IMR-90 (cell line): ENCODE data around the gene ARL8B. TPM values are rescaled to one million over a fixed set of nuclear protein-coding genes. Genes with fewer than 3 reads are reported as not detected.

Experiments
- ATAC-seq: fragments of 200-7000 bp; cut with Tn5 transposase; 2 replicates; pipeline ENCODE4 v1.9.1; 2020; ENCODE audit warnings: low read depth, mild to moderate bottlenecking, moderate library complexity
- BruUV-seq: library from RNA; stranded (reverse); fragments of 400-500 nt; replicated peaks from 2 replicates; lab custom pipeline; 2021; lab: Mats Ljungman, UMichigan
- CTCF ChIA-PET: fragments of 300-600 bp; formaldehyde crosslinking; extraction: SDS; loops from one replicate; lab custom pipeline; 2021; ENCODE audit warnings: antibody characterized with exemption; lab: Yijun Ruan, JAX
- POLR2A ChIA-PET: fragments of 300-600 bp; sonication (Branson Sonifier 250); formaldehyde crosslinking; loops from one replicate; lab custom pipeline; 2022; ENCODE audit warnings: antibody characterized with exemption; ENCODE audit not compliant: unreplicated experiment; lab: Charles Lee
- DNase-seq: peaks from one replicate; pipeline ENCODE4 v3.0.0; 2013
- H2AFZ ChIP-seq: replicated peaks from 2 replicates; pipeline ENCODE3; 2013; ENCODE audit warnings: low read length, mild to moderate bottlenecking; ENCODE audit not compliant: poor library complexity
- H2AK5ac ChIP-seq: 2 replicates; pipeline ENCODE4 v1.6.1; 2013; ENCODE audit warnings: low read depth, low read length, inconsistent platforms
- H2AK9ac ChIP-seq: replicated peaks from 2 replicates; pipeline ENCODE3; 2013; ENCODE audit warnings: mild to moderate bottlenecking, low read depth, low read length, moderate library complexity; ENCODE audit not compliant: poor library complexity
- H2BK120ac ChIP-seq: 2 replicates; pipeline ENCODE4 v1.6.1; 2013; ENCODE audit warnings: low read depth, low read length, inconsistent platforms
- H2BK15ac ChIP-seq: 3 replicates; pipeline ENCODE4 v1.6.1; 2013; ENCODE audit warnings: low read depth, low read length, inconsistent platforms
- H2BK20ac ChIP-seq: 2 replicates; pipeline ENCODE4 v1.6.1; 2013; ENCODE audit warnings: low read depth, mild to moderate bottlenecking, inconsistent platforms, low read length, moderate library complexity
- H2BK5ac ChIP-seq: 2 replicates; pipeline ENCODE4 v1.6.1; 2013; ENCODE audit warnings: mild to moderate bottlenecking, low read depth, low read length, inconsistent platforms; ENCODE audit not compliant: poor library complexity, severe bottlenecking
- H3K14ac ChIP-seq: replicated peaks from 2 replicates; pipeline ENCODE4 v1.6.1; 2013; ENCODE audit warnings: low read depth, low read length, inconsistent platforms
- H3K18ac ChIP-seq: 2 replicates; pipeline ENCODE4 v1.6.1; 2013; ENCODE audit warnings: low read depth, low read length, control low read depth
- H3K23ac ChIP-seq: 2 replicates; pipeline ENCODE4 v1.6.1; 2013; ENCODE audit warnings: low read depth, low read length, inconsistent platforms
- H3K27ac ChIP-seq: 2 replicates; pipeline ENCODE4 v1.5.1; 2013; ENCODE audit warnings: mild to moderate bottlenecking, control low read depth, low read length; ENCODE audit not compliant: insufficient read depth
- H3K27me3 ChIP-seq: 2 replicates; pipeline ENCODE4 v1.6.1; 2013; ENCODE audit warnings: low read length; ENCODE audit not compliant: control insufficient read depth, insufficient read depth
- H3K36me3 ChIP-seq: 2 replicates; pipeline ENCODE4 v1.6.1; 2013; ENCODE audit warnings: low read length, mixed read lengths; ENCODE audit not compliant: control insufficient read depth, insufficient read depth
- H3K4ac ChIP-seq: 2 replicates; pipeline ENCODE4 v1.6.1; 2013; ENCODE audit warnings: low read depth, low read length, inconsistent platforms
- H3K4me1 ChIP-seq: 2 replicates; pipeline ENCODE4 v1.6.1; 2013; ENCODE audit warnings: low read length, mixed read lengths; ENCODE audit not compliant: control insufficient read depth, insufficient read depth
- H3K4me2 ChIP-seq: 2 replicates; pipeline ENCODE4 v1.6.1; 2013; ENCODE audit warnings: low read depth, mild to moderate bottlenecking, control low read depth, low read length, moderate library complexity
- H3K4me3 ChIP-seq: 2 replicates; pipeline ENCODE4 v1.5.1; 2013; ENCODE audit warnings: low read depth, mild to moderate bottlenecking, control low read depth, low read length, moderate library complexity; ENCODE audit not compliant: insufficient read depth
- H3K56ac ChIP-seq: 2 replicates; pipeline ENCODE4 v1.6.1; 2013; ENCODE audit warnings: low read length, inconsistent platforms; ENCODE audit not compliant: insufficient read depth; ENCODE audit errors: extremely low read depth
- H3K79me1 ChIP-seq, 2 experiments: 2 replicates each; pipeline ENCODE4 v1.6.1; 2013; ENCODE audit warnings: low read length in 2 of 2, inconsistent platforms in 1 of 2, low read depth in 1 of 2
- H3K9ac ChIP-seq: 2 replicates; pipeline ENCODE4 v1.6.1; 2013; ENCODE audit warnings: low read depth, low read length, control low read depth
- H3K9me1 ChIP-seq: 2 replicates; pipeline ENCODE4 v1.6.1; 2013; ENCODE audit warnings: low read length, inconsistent platforms; ENCODE audit not compliant: insufficient read depth
- H3K9me3 ChIP-seq: 2 replicates; pipeline ENCODE4 v1.6.1; 2013; ENCODE audit warnings: low read length; ENCODE audit not compliant: control insufficient read depth, insufficient read depth
- H4K20me1 ChIP-seq: 2 replicates; pipeline ENCODE4 v1.6.1; 2013; ENCODE audit warnings: low read length, inconsistent platforms; ENCODE audit not compliant: insufficient read depth
- H4K5ac ChIP-seq: 2 replicates; pipeline ENCODE4 v1.6.1; 2013; ENCODE audit warnings: mild to moderate bottlenecking, low read depth, low read length, control low read depth
- H4K8ac ChIP-seq, 2 experiments: 2 replicates each; pipeline ENCODE4 v1.6.1; 2013; ENCODE audit warnings: low read depth in 2 of 2, low read length in 2 of 2, control low read depth in 1 of 2, inconsistent platforms in 1 of 2
- H4K91ac ChIP-seq: 2 replicates; pipeline ENCODE4 v1.6.1; 2013; ENCODE audit warnings: low read depth, low read length, inconsistent platforms; ENCODE audit not compliant: insufficient read depth
- BHLHE40 ChIP-seq: fragments of 150-350 bp; IDR thresholded peaks from 2 replicates; pipeline ENCODE4 v1.6.1; 2016; ENCODE audit warnings: mild to moderate bottlenecking, low read depth, low read length
- CEBPB ChIP-seq: IDR thresholded peaks from 2 replicates; pipeline ENCODE4 v1.6.1; 2012; ENCODE audit warnings: low read depth, low read length, improper control_type of control experiment
- CHD1 ChIP-seq: IDR thresholded peaks from 2 replicates; pipeline ENCODE4 v1.6.1; 2012; ENCODE audit warnings: low read depth, low read length, improper control_type of control experiment
- CTCF ChIP-seq: conservative IDR thresholded peaks from 2 replicates; pipeline ENCODE4 v1.5.1; 2012; ENCODE audit warnings: mild to moderate bottlenecking, low read depth, low read length, improper control_type of control experiment
- ELK1 ChIP-seq: fragments of 150-350 bp; IDR thresholded peaks from 2 replicates; pipeline ENCODE4 v1.6.1; 2016; ENCODE audit warnings: low read depth, mild to moderate bottlenecking, low read length, moderate library complexity, borderline replicate concordance
- FOS ChIP-seq: fragments of 150-350 bp; IDR thresholded peaks from 2 replicates; pipeline ENCODE4 v1.6.1; 2016; ENCODE audit warnings: low read depth, low read length
- MAFK ChIP-seq: IDR thresholded peaks from 2 replicates; pipeline ENCODE4 v1.6.1; 2012; ENCODE audit warnings: low read depth, low read length, improper control_type of control experiment
- MAZ ChIP-seq: IDR thresholded peaks from 2 replicates; pipeline ENCODE4 v1.6.1; 2012; ENCODE audit warnings: low read depth, mild to moderate bottlenecking, low read length, improper control_type of control experiment, moderate library complexity, borderline replicate concordance
- MXI1 ChIP-seq: IDR thresholded peaks from 2 replicates; pipeline ENCODE4 v1.6.1; 2012; ENCODE audit warnings: low read depth, mild to moderate bottlenecking, low read length, moderate library complexity, borderline replicate concordance
- NFE2L2 ChIP-seq: fragments of 150-350 bp; IDR thresholded peaks from 2 replicates; pipeline ENCODE4 v1.6.1; 2016; ENCODE audit warnings: low read depth, mild to moderate bottlenecking, low read length
- POLR2A ChIP-seq: IDR thresholded peaks from 2 replicates; pipeline ENCODE4 v1.6.1; 2012; ENCODE audit warnings: mild to moderate bottlenecking, low read depth, low read length
- RAD21 ChIP-seq: IDR thresholded peaks from 2 replicates; pipeline ENCODE4 v1.6.1; 2012; ENCODE audit warnings: low read length, improper control_type of control experiment
- RCOR1 ChIP-seq: IDR thresholded peaks from 2 replicates; pipeline ENCODE4 v1.6.1; 2012; ENCODE audit warnings: mild to moderate bottlenecking, low read length, improper control_type of control experiment; ENCODE audit not compliant: insufficient replicate concordance
- RFX5 ChIP-seq: IDR thresholded peaks from 2 replicates; pipeline ENCODE4 v1.8.0; 2012; ENCODE audit warnings: low read depth, mild to moderate bottlenecking, low read length, moderate library complexity
- SMC3 ChIP-seq: fragments of 150-350 bp; IDR thresholded peaks from 2 replicates; pipeline ENCODE4 v1.6.1; 2016; ENCODE audit warnings: low read depth, mild to moderate bottlenecking, antibody characterized with exemption, low read length, moderate library complexity
- USF2 ChIP-seq: fragments of 150-350 bp; IDR thresholded peaks from 2 replicates; pipeline ENCODE4 v1.6.1; 2017; ENCODE audit warnings: mild to moderate bottlenecking, antibody characterized with exemption, low read length, low read depth
- WGBS, 2 experiments: methylation state at CpG; one replicate each; pipeline versions ENCODE4 v1.1.5 to v1.1.7; 2013; ENCODE audit warnings: missing lambda C conversion rate in 2 of 2; ENCODE audit not compliant: insufficient read length in 1 of 2; ENCODE audit errors: extremely low coverage in 2 of 2; 5-methylcytosine and 5-hydroxymethylcytosine counted together
- dilution Hi-C: fragments of 300-500 bp; cut with HindIII; formaldehyde crosslinking; loops from one replicate; pipeline ENCODE4 v1.14.3; 2018; ENCODE audit warnings: low sequenced_read_pairs; ENCODE audit not compliant: unreplicated experiment
- in situ Hi-C: fragments of 300-500 bp; cut with MboI; formaldehyde crosslinking; loops from 3 replicates; pipeline ENCODE4 v1.14.3; 2019; ENCODE audit warnings: low sequenced_read_pairs, inconsistent platforms, mixed read lengths
- intact Hi-C: fragments of 100-400 bp; cut with micrococcal nuclease; formaldehyde crosslinking; loops from 2 replicates; pipeline ENCODE4 v1.10.0; 2022
- polyA plus RNA-seq, 3 experiments: library from polyadenylated mRNA; depleted of rRNA; stranded (reverse); fragments of >200 nt; gene quantifications; 2 replicates each; pipeline ENCODE4 v1.2.3, GENCODE V29; 2012; ENCODE audit warnings: low replicate concordance in 1 of 3
- total RNA-seq: library from RNA; depleted of rRNA; stranded (reverse); fragments of >200 nt; gene quantifications from 2 replicates; pipeline ENCODE4 v1.2.3, GENCODE V29; 2012

ARL8B gene
- total and polyA plus RNA-seq, 2 of the 4 experiments (the other 2 are of a cell fraction) = 32.3 to 47.0 TPM

GRCh38 chr3:5136919-5137429 lies 14.9 kb downstream of the ARL8B start:
- Histone ChIP-seq H2BK5ac (peak overlapping the region; percentile 27), H3K14ac (0 out of 2 replicates have a peak overlapping the region, but pooled peaks have one; percentile 63), H2AFZ (no peak overlapping the region), H4K91ac (no peak overlapping the region), H3K4me2 (no peak overlapping the region), H3K36me3 (no peaks in the 10 kb centered on the region), H2BK20ac (peak overlapping the region; percentile 63; the same call in 1 of the 2 replicates), H3K18ac (no peak overlapping the region; the same call in 1 of the 2 replicates), H4K8ac (no peak overlapping the region; a peak in 1 of 4 replicates), H3K4ac (no peak overlapping the region), H3K4me3 (no peak overlapping the region), H3K27ac (no peak overlapping the region), H2BK120ac (no peak overlapping the region; the same call in 1 of the 2 replicates), H3K27me3 (no peaks in the 10 kb centered on the region), H3K56ac (no peak overlapping the region), H2AK9ac (no peak overlapping the region), H3K23ac (peak overlapping the region; percentile 66), H3K9me1 (peaks cover 10% of the 10 kb centered on the region), H3K79me1 (peaks cover 20 to 73% of the 10 kb centered on the region in 2 experiments), H4K5ac (peak overlapping the region; percentile 50; the same call in 1 of the 2 replicates), H3K9ac (no peak overlapping the region), H2AK5ac (peak overlapping the region; percentile 68), H2BK15ac (no peak overlapping the region), H4K20me1 (peaks cover 90% of the 10 kb centered on the region), H3K4me1 (peaks cover 8% of the 10 kb centered on the region; the same call in 1 of the 2 replicates), H3K9me3 (no peaks in the 10 kb centered on the region)
- intact Hi-C loops (loop anchor here (5.0 kb wide), 1 partner anchor 50 kb away; the partner anchor contains the start of gene EDEM1), dilution Hi-C loops (no loop called here), in situ Hi-C loops (no loop called here)
- CTCF ChIA-PET = no interaction called here
- BruUV-seq = no TSS peak
- POLR2A ChIA-PET = no interaction called here
- ATAC-seq (no peak), DNase-seq (no peak)
- TF ChIP-seq CHD1 = no peak
- no peak for TF ChIP-seq CTCF
- TF ChIP-seq POLR2A = no peak
- TF ChIP-seq ELK1 = no peak
- no peak for TF ChIP-seq RAD21
- no peak for TF ChIP-seq NFE2L2
- TF ChIP-seq MAZ = no peak
- TF ChIP-seq RCOR1 = no peak
- no peak for TF ChIP-seq SMC3
- no peak for TF ChIP-seq RFX5
- no peak for TF ChIP-seq BHLHE40
- no peak for TF ChIP-seq MAFK
- TF ChIP-seq MXI1 = no peak
- TF ChIP-seq CEBPB = no peak
- no peak for TF ChIP-seq FOS
- no peak for TF ChIP-seq USF2
- no CpG with 5 or more reads among the region's 2 CpGs for WGBS, 2 experiments
